ENCODE data around the gene DRAM2.

- no peak for TF ChIP-seq GATA2 (IDR thresholded peaks at IDR 0.05; ENCODE audit: low read depth, low read length)
- no peak for TF ChIP-seq GATA3 (IDR thresholded peaks at IDR 0.05; ENCODE audit: low read depth, low read length)
Observed at GRCh38 chr1:111082421-111083203, 57.3 kb downstream of the DRAM2 start.
